HCT116 (cell line): Measurements from ENCODE around the gene ZNF627. TPM values are rescaled to one million over a fixed set of nuclear protein-coding genes. Genes with fewer than 3 reads are reported as not detected.

Experiments
- ATAC-seq: fragments of 200-7000 bp; cut with Tn5 transposase; 2 replicates; pipeline ENCODE4 v1.9.1; 2020; ENCODE audit warnings: mild to moderate bottlenecking, moderate library complexity
- BruUV-seq: library from RNA; stranded (reverse); fragments of 400-500 nt; replicated peaks from 2 replicates; lab custom pipeline; 2021; lab: Mats Ljungman, UMichigan
- CTCF ChIA-PET: fragments of 300-600 bp; sonication (Branson Sonifier 250); formaldehyde crosslinking; loops from one replicate; lab custom pipeline; 2021; ENCODE audit warnings: antibody characterized with exemption; lab: Charles Lee
- POLR2A ChIA-PET: fragments of 300-600, 350-600 bp; sonication (Branson Sonifier 250); formaldehyde crosslinking; loops from one replicate; lab custom pipeline; 2021; ENCODE audit warnings: antibody characterized with exemption; lab: Charles Lee
- RAD21 ChIA-PET, 2 experiments: fragments of 300-600 bp; sonication (Branson Sonifier 250); formaldehyde crosslinking; loops; one replicate each; lab custom pipeline; 2023; ENCODE audit warnings: low total read pairs in 2 of 2; ENCODE audit not compliant: uncharacterized antibody in 2 of 2, unreplicated experiment in 2 of 2, low non-redundant PET in 1 of 2; lab: Charles Lee
- DNase-seq: peaks from one replicate; pipeline ENCODE4 v3.0.0-alpha.2; 2010; ENCODE audit warnings: low read depth, low spot score
- H2AFZ ChIP-seq: fragments of 200-600 bp; shearing (Covaris generic), sonication (generic); 2 replicates; pipeline ENCODE4 v1.6.1; 2017; ENCODE audit warnings: low read depth, mixed run types, mixed read lengths, antibody characterized with exemption, low read length; ENCODE audit not compliant: poor library complexity, severe bottlenecking
- H3K27ac ChIP-seq: 2 replicates; pipeline ENCODE4 v1.5.1; 2012; ENCODE audit warnings: low read depth, low read length
- H3K27me3 ChIP-seq: fragments of 200-600 bp; sonication (generic); 2 replicates; pipeline ENCODE4 v1.6.1; 2016; ENCODE audit warnings: mixed run types, low read length, mixed read lengths; ENCODE audit not compliant: insufficient read depth
- H3K36me3 ChIP-seq, 2 experiments: fragments of 200-500 bp in 1 of 2; fragments of 200-600 bp in 1 of 2; sonication (Bioruptor generic) in 1 of 2; sonication (generic) in 1 of 2; 2 replicates each; pipeline versions ENCODE4 v1.5.1 to v1.6.1; 2014 to 2016; ENCODE audit warnings: low read length in 2 of 2, inconsistent platforms in 1 of 2, mixed read lengths in 1 of 2, mixed run types in 1 of 2; ENCODE audit not compliant: insufficient read depth in 2 of 2, control insufficient read depth in 1 of 2
- H3K4me1 ChIP-seq, 2 experiments: fragments of 200-600 bp in 1 of 2; sonication (generic) in 1 of 2; 2 replicates each; pipeline versions ENCODE4 v1.5.1 to v1.6.1; 2012 to 2017; ENCODE audit warnings: low read length in 2 of 2, inconsistent platforms in 1 of 2, mild to moderate bottlenecking in 1 of 2, mixed read lengths in 1 of 2, mixed run types in 1 of 2, moderate library complexity in 1 of 2; ENCODE audit not compliant: insufficient read depth in 2 of 2, control insufficient read depth in 1 of 2
- H3K4me2 ChIP-seq: fragments of 200-600 bp; sonication (generic); 2 replicates; pipeline ENCODE4 v1.6.1; 2017; ENCODE audit warnings: mixed run types, low read length, mixed read lengths
- H3K4me3 ChIP-seq, 2 experiments: fragments of 200-600 bp in 1 of 2; sonication (generic) in 1 of 2; replicated peaks in 1 of 2; 2 replicates each; pipeline ENCODE4 v1.5.1; 2011 to 2016; ENCODE audit warnings: low read length in 2 of 2, control low read depth in 1 of 2, low read depth in 1 of 2, mild to moderate bottlenecking in 1 of 2, mixed read lengths in 1 of 2, mixed run types in 1 of 2
- H3K79me2 ChIP-seq: fragments of 200-600 bp; sonication (generic); 2 replicates; pipeline ENCODE4 v1.6.1; 2017; ENCODE audit warnings: mild to moderate bottlenecking, mixed run types, low read length, moderate library complexity, mixed read lengths; ENCODE audit not compliant: insufficient read depth
- H3K9ac ChIP-seq: fragments of 200-600 bp; sonication (generic); 2 replicates; pipeline ENCODE4 v1.6.1; 2016; ENCODE audit warnings: low read length, mixed read lengths
- H3K9me2 ChIP-seq: fragments of 200-600 bp; sonication (generic), shearing (Covaris generic); 2 replicates; pipeline ENCODE4 v1.6.1; 2017; ENCODE audit warnings: mixed run types, mild to moderate bottlenecking, moderate library complexity; ENCODE audit not compliant: insufficient read depth
- H3K9me3 ChIP-seq, 2 experiments: fragments of 200-500 bp in 1 of 2; fragments of 200-600 bp in 1 of 2; sonication (Bioruptor generic) in 1 of 2; sonication (generic) in 1 of 2; 2 replicates each; pipeline ENCODE4 v1.6.1; 2014 to 2017; ENCODE audit warnings: low read length in 2 of 2, mixed read lengths in 2 of 2, inconsistent platforms in 1 of 2, low read depth in 1 of 2, mild to moderate bottlenecking in 1 of 2, mixed run types in 1 of 2, moderate library complexity in 1 of 2; ENCODE audit not compliant: control insufficient read depth in 1 of 2, insufficient read depth in 1 of 2
- H4K20me1 ChIP-seq: fragments of 200-600 bp; sonication (generic), shearing (Covaris generic); 2 replicates; pipeline ENCODE4 v1.6.1; 2017; ENCODE audit warnings: mixed run types, mild to moderate bottlenecking, moderate library complexity; ENCODE audit not compliant: insufficient read depth
- ATF3 ChIP-seq: IDR thresholded peaks from 2 replicates; pipeline ENCODE4 v1.6.1; 2012
- CBX3 ChIP-seq: IDR thresholded peaks from 2 replicates; pipeline ENCODE4 v1.6.1; 2012; ENCODE audit warnings: low read depth
- EGR1 ChIP-seq: IDR thresholded peaks from 2 replicates; pipeline ENCODE4 v1.6.1; 2012; ENCODE audit warnings: low read depth
- ELF1 ChIP-seq: IDR thresholded peaks from 2 replicates; pipeline ENCODE4 v1.6.1; 2012; ENCODE audit warnings: low read depth, borderline replicate concordance
- EZH2 ChIP-seq: fragments of 200-600 bp; sonication (generic); IDR thresholded peaks from 2 replicates; pipeline ENCODE4 v1.6.1; 2017; ENCODE audit warnings: antibody characterized with exemption, mixed run types
- EZH2phosphoT487 ChIP-seq: fragments of 200-600 bp; IDR thresholded peaks from 2 replicates; pipeline ENCODE4 v1.6.1; 2018; ENCODE audit warnings: antibody characterized with exemption, borderline replicate concordance
- FOSL1 ChIP-seq: IDR thresholded peaks from 2 replicates; pipeline ENCODE4 v1.6.1; 2012; ENCODE audit warnings: low read depth
- JUND ChIP-seq: IDR thresholded peaks from 2 replicates; pipeline ENCODE4 v1.6.1; 2012
- POLR2A ChIP-seq: IDR thresholded peaks from 2 replicates; pipeline ENCODE4 v1.7.0; 2011; ENCODE audit warnings: borderline replicate concordance; ENCODE audit not compliant: insufficient read depth, insufficient read length; ENCODE audit errors: extremely low read depth
- RAD21 ChIP-seq: IDR thresholded peaks from 2 replicates; pipeline ENCODE4 v1.6.1; 2012; ENCODE audit warnings: low read depth, mild to moderate bottlenecking
- REST ChIP-seq: IDR thresholded peaks from 2 replicates; pipeline ENCODE4 v1.6.1; 2012; ENCODE audit warnings: low read depth
- SIN3A ChIP-seq: IDR thresholded peaks from 2 replicates; pipeline ENCODE4 v1.6.1; 2012; ENCODE audit warnings: low read depth
- SRF ChIP-seq: IDR thresholded peaks from 2 replicates; pipeline ENCODE4 v1.6.1; 2012; ENCODE audit warnings: low read depth
- TCF7L2 ChIP-seq: IDR thresholded peaks from 2 replicates; pipeline ENCODE4 v1.7.0; 2011; ENCODE audit warnings: borderline replicate concordance, inconsistent platforms; ENCODE audit not compliant: insufficient read depth, insufficient read length; ENCODE audit errors: extremely low read depth
- YY1 ChIP-seq: IDR thresholded peaks from 2 replicates; pipeline ENCODE4 v1.6.1; 2011; ENCODE audit warnings: low read length, low read depth, moderate library complexity, mild to moderate bottlenecking; ENCODE audit not compliant: insufficient replicate concordance; ENCODE audit errors: extremely low read depth
- ZBTB33 ChIP-seq: IDR thresholded peaks from 2 replicates; pipeline ENCODE4 v1.6.1; 2011; ENCODE audit warnings: mild to moderate bottlenecking, low read length, moderate library complexity; ENCODE audit not compliant: insufficient replicate concordance; ENCODE audit errors: extremely low read depth
- ZFX ChIP-seq: fragments of 450-650 bp; IDR thresholded peaks from 2 replicates; pipeline ENCODE4 v1.6.1; 2017
- ZNF274 ChIP-seq: fragments of 200-500 bp; sonication (Bioruptor generic); IDR thresholded peaks from 2 replicates; pipeline ENCODE4 v1.6.1; 2014; ENCODE audit warnings: mild to moderate bottlenecking, low read depth, low read length, inconsistent platforms
- intact Hi-C: fragments of 100-400 bp; cut with micrococcal nuclease; formaldehyde crosslinking; loops from 2 replicates; pipeline ENCODE4 v1.10.0; 2022
- total RNA-seq: library from RNA; stranded (reverse); gene quantifications from one replicate; pipeline ENCODE4 v1.2.1, GENCODE V29; 2021; ENCODE audit not compliant: unreplicated experiment

Gene ZNF627
- total RNA-seq, 1 experiment from 2014 or later, result 14.8 TPM

GRCh38 chr19:11555246-11555645 is 42.0 kb upstream of the ZNF627 start:
- no peak overlapping the region for H2AFZ ChIP-seq
- no peaks in the 10 kb centered on the region for H3K9me2 ChIP-seq
- H3K36me3 ChIP-seq, result peaks cover 11 to 17% of the 10 kb centered on the region in 2 experiments; a peak in 3 of 4 replicates
- no peaks in the 10 kb centered on the region for H3K9me3 ChIP-seq
- ATAC-seq (no peak), DNase-seq (no peak)
- ChIA-PET RAD21 (no interaction called here), POLR2A (no interaction called here), CTCF (no interaction called here)
- H3K9ac ChIP-seq, result no peak overlapping the region
- peaks cover 0 to 14% of the 10 kb centered on the region in 2 experiments; a peak in 2 of 4 replicates for H3K4me1 ChIP-seq
- no peaks in the 10 kb centered on the region for H4K20me1 ChIP-seq
- TF ChIP-seq SIN3A, result no peak
- TF ChIP-seq CBX3, result no peak
- no peak for TF ChIP-seq EGR1
- no peak for TF ChIP-seq TCF7L2
- TF ChIP-seq REST, result no peak
- no peak for TF ChIP-seq ZFX
- TF ChIP-seq SRF, result no peak
- TF ChIP-seq FOSL1, result no peak
- TF ChIP-seq ELF1, result no peak
- TF ChIP-seq YY1, result no peak
- no peak for TF ChIP-seq ATF3
- no peak for TF ChIP-seq POLR2A
- no peak for TF ChIP-seq EZH2phosphoT487
- TF ChIP-seq ZBTB33, result no peak
- no peak for TF ChIP-seq JUND
- TF ChIP-seq EZH2, result no peak
- TF ChIP-seq RAD21, result no peak
- TF ChIP-seq ZNF274, result no peak
- H3K4me2 ChIP-seq, result no peak overlapping the region
- no peak overlapping the region for H3K4me3 ChIP-seq
- no TSS peak for BruUV-seq
- H3K27ac ChIP-seq, result no peak overlapping the region
- no peaks in the 10 kb centered on the region for H3K27me3 ChIP-seq
- peaks cover 50% of the 10 kb centered on the region for H3K79me2 ChIP-seq
- intact Hi-C loops, result loop anchor here (5.0 kb wide), 1 partner anchor 432 kb away; no protein-coding TSS in a partner anchor
